Neural crest cell (in vitro differentiated cells): ENCODE data around the gene PPP2R2B. TPM values are rescaled to one million over a fixed set of nuclear protein-coding genes. Genes with fewer than 3 reads are reported as not detected.

Experiments
- DNase-seq: peaks from one replicate; pipeline ENCODE4 v3.0.0; 2021; ENCODE audit warnings: low read depth, mixed read lengths, low spot score
- H3K27ac Mint-ChIP-seq: one replicate; pipeline ENCODE4 v1.8.0; 2021; ENCODE audit warnings: mild to moderate bottlenecking, mixed read lengths; ENCODE audit not compliant: unreplicated experiment
- H3K27me3 Mint-ChIP-seq: 2 replicates; pipeline ENCODE4 v1.8.0; 2021; ENCODE audit warnings: low read depth, mild to moderate bottlenecking, mixed read lengths
- H3K36me3 Mint-ChIP-seq: 2 replicates; pipeline ENCODE4 v1.8.0; 2021; ENCODE audit warnings: low read depth, mild to moderate bottlenecking, mixed read lengths
- H3K4me1 Mint-ChIP-seq: 2 replicates; pipeline ENCODE4 v1.8.0; 2021; ENCODE audit warnings: mixed read lengths
- H3K4me3 Mint-ChIP-seq: one replicate; pipeline ENCODE4 v1.8.0; 2021; ENCODE audit warnings: mild to moderate bottlenecking, mixed read lengths
- H3K9me3 Mint-ChIP-seq: 2 replicates; pipeline ENCODE4 v1.8.0; 2021; ENCODE audit warnings: mixed read lengths
- CTCF ChIP-seq: fragments of 200-600 bp; sonication (generic); conservative IDR thresholded peaks from 2 replicates; pipeline ENCODE4 v1.5.0; 2021; ENCODE audit warnings: antibody characterized with exemption, mild to moderate bottlenecking
- total RNA-seq: library from RNA; stranded (reverse); gene quantifications from 2 replicates; pipeline ENCODE4 v1.2.1, GENCODE V29; 2021

The PPP2R2B gene
- total RNA-seq, 1 donor from 2014 or later = 4.9 TPM

GRCh38 chr5:146722361-146722779 is 156.2 kb downstream of the PPP2R2B start:
- TF ChIP-seq CTCF = no peak
- Mint-ChIP-seq H3K27ac (no peak overlapping the region), H3K9me3 (no peaks in the 10 kb centered on the region), H3K4me1 (peaks cover 17% of the 10 kb centered on the region), H3K36me3 (peaks cover 4% of the 10 kb centered on the region), H3K4me3 (no peak overlapping the region), H3K27me3 (no peaks in the 10 kb centered on the region)
- no peak for DNase-seq

DNA sequence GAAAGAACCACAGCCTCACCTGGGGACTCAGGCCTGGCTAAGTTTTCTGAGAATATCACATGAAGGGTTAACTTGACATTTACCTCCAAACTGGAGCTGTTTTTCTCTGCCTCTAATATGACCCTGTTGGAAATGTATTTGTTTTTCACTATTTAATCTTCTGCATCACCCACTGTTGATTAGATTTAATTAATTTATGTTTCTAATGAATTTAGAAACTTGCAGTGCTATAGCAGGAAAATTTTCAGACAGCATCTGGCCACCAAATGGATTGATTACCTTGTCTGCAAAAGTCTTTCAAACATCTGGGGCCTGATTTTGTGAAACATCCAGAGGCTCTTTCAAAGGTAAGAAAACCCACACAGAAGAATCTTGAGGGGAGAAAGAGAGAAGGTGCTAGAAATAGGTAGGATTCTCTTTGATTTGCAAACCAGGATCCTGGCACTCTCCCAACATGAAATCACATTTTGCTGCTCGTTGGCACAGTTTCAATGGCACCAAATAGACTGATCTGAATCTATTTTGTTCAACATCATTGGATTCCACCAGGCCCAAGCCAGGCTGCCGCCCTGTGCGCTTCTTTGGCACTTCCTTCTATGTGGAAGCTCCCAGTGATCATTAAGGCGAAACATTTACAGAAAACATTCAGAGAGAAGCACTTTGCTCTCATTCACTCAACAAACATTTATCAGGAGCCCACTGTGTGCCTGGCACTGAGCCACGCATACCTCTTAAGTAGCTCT is 157.3 kb downstream of the PPP2R2B start:
- no peaks in the 10 kb centered on the region for H3K9me3 Mint-ChIP-seq
- DNase-seq = no peak
- no peak overlapping the region for H3K4me3 Mint-ChIP-seq
- H3K4me1 Mint-ChIP-seq = peaks cover 7% of the 10 kb centered on the region
- no peaks in the 10 kb centered on the region for H3K36me3 Mint-ChIP-seq
- no peak for TF ChIP-seq CTCF
- H3K27me3 Mint-ChIP-seq = no peaks in the 10 kb centered on the region
- no peak overlapping the region for H3K27ac Mint-ChIP-seq

DNA sequence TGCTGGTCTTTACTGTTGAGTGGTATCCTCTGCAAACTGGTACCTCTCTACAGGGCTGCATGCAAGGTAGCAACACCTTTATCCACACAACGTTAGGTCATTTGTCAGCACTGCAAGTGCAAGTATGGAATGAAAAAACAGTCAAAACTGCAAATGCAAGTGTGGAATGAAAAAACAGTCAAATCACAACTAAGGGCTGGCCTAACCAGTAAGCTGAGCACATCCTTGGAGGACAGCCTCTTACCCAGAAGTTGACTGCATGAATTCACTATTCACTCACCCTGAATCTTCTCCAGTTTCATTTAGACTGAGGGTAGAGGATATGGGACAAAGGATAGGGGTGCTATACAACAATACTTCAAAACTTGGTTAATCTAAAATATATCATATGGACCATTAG is 158.4 kb downstream of the PPP2R2B start:
- peaks cover 6% of the 10 kb centered on the region for H3K4me1 Mint-ChIP-seq
- no peak overlapping the region for H3K4me3 Mint-ChIP-seq
- no peaks in the 10 kb centered on the region for H3K27me3 Mint-ChIP-seq
- TF ChIP-seq CTCF = no peak
- no peaks in the 10 kb centered on the region for H3K9me3 Mint-ChIP-seq
- H3K27ac Mint-ChIP-seq = no peak overlapping the region
- H3K36me3 Mint-ChIP-seq = no peaks in the 10 kb centered on the region
- DNase-seq = no peak

DNA sequence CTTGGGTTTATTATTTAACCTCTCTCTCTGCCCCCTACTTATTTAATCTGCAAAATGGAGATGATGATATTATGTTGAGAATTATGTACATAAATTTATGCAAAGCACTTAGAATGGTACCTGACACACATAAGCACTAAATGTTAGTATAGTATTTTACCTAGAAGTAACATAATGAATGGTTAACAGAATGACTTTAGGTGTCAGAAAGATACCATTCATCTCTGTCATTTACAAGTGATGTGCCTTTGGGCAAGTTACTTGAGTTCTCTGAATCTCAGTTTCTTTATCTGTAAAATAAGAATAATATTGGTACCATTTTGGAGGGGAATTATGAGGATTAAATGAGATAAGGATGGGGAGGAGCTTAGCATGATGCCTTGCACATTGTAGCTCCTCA is 159.4 kb downstream of the PPP2R2B start:
- Mint-ChIP-seq H3K4me3 (no peak overlapping the region), H3K9me3 (no peaks in the 10 kb centered on the region), H3K36me3 (no peaks in the 10 kb centered on the region), H3K27me3 (no peaks in the 10 kb centered on the region), H3K27ac (no peak overlapping the region), H3K4me1 (no peaks in the 10 kb centered on the region)
- DNase-seq = no peak
- no peak for TF ChIP-seq CTCF

- H3K36me3 Mint-ChIP-seq = no peaks in the 10 kb centered on the region
- no peak for DNase-seq
- no peaks in the 10 kb centered on the region for H3K9me3 Mint-ChIP-seq
- no peak overlapping the region for H3K27ac Mint-ChIP-seq
- no peaks in the 10 kb centered on the region for H3K4me1 Mint-ChIP-seq
- TF ChIP-seq CTCF = no peak
- no peaks in the 10 kb centered on the region for H3K27me3 Mint-ChIP-seq
- no peak overlapping the region for H3K4me3 Mint-ChIP-seq
Observed at GRCh38 chr5:146718609-146719008, 159.9 kb downstream of the PPP2R2B start.
